Measurements from ENCODE around the gene LRP10. TPM values are rescaled to one million over a fixed set of nuclear protein-coding genes. Genes with fewer than 3 reads are reported as not detected.

The LRP10 gene
- polyA plus RNA-seq, 2 of the 4 experiments (the other 2 are of a cell fraction), result 57.2 to 74.3 TPM

GRCh38 chr14:22841769-22842168 is 29.8 kb upstream of the LRP10 start:
- DNase-seq (ENCODE audit: low read depth in 1 of 2, low spot score in 1 of 2) (no peak), FAIRE-seq (no peak), ATAC-seq (no peak)
- TF ChIP-seq MAZ (IDR thresholded peaks at IDR 0.05; ENCODE audit: borderline replicate concordance, low read depth, low read length), result no peak
- no peak for TF ChIP-seq RAD21 (conservative IDR thresholded peaks at IDR 0.05 in 1 of 2, IDR thresholded peaks at IDR 0.05 in 1 of 2)
- H3K4me3 ChIP-seq, result no peak overlapping the region
- 64% methylated on average over 8 of the region's 8 CpGs for WGBS (ENCODE audit: missing lambda C conversion rate)
- H3K9me3 ChIP-seq, result no peaks in the 10 kb centered on the region
- H3K27ac ChIP-seq, result no peak overlapping the region
- H3K4me1 ChIP-seq, result no peaks in the 10 kb centered on the region
- CTCF ChIA-PET, result interaction anchor here (1.1 to 14.1 kb wide), 3 partner anchors 10 to 285 kb away, joined by 3 to 195 read pairs (median 5); no protein-coding TSS in a partner anchor
- POLR2A ChIA-PET, result no interaction called here
- no peak overlapping the region for H3K4me2 ChIP-seq

DNA sequence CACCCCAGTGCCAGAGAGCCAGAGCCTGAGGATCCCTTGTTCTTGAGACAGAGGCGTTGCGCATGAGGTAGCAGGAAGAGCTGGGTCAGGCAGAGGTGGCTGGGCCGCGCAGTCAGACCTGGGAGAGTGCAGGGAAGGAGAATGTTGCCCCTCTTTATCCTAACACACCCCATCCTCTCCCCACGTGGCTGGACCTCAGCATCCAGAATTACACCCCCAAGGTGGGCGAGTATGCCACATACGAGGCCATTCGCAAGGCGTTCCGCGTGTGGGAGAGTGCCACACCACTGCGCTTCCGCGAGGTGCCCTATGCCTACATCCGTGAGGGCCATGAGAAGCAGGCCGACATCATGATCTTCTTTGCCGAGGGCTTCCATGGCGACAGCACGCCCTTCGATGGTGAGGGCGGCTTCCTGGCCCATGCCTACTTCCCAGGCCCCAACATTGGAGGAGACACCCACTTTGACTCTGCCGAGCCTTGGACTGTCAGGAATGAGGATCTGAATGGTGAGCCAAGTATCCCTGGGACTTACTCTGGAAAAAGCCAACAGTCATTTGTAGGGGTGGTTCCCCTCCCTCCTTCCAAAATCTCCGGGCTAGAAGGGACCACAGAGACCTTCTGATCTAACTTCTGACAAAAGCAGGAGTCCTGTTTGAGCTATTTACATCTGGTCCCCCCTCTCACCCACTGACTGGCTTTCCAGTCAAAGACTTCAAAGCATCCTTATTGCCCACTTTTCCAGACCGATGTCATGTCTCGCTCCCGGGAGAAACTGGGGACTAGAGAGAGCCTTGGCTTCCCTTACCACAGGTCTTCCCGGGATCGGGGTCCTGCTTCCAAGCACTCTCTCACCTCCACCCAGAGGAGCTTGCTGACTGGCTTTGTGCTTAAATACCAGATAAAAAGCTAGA is 29.1 kb upstream of the LRP10 start:
- FAIRE-seq, result no peak
- CTCF ChIA-PET, result interaction anchor here (1.0 to 14.1 kb wide), 5 partner anchors 10 to 286 kb away, joined by 3 to 195 read pairs (median 5); no protein-coding TSS in a partner anchor

DNA sequence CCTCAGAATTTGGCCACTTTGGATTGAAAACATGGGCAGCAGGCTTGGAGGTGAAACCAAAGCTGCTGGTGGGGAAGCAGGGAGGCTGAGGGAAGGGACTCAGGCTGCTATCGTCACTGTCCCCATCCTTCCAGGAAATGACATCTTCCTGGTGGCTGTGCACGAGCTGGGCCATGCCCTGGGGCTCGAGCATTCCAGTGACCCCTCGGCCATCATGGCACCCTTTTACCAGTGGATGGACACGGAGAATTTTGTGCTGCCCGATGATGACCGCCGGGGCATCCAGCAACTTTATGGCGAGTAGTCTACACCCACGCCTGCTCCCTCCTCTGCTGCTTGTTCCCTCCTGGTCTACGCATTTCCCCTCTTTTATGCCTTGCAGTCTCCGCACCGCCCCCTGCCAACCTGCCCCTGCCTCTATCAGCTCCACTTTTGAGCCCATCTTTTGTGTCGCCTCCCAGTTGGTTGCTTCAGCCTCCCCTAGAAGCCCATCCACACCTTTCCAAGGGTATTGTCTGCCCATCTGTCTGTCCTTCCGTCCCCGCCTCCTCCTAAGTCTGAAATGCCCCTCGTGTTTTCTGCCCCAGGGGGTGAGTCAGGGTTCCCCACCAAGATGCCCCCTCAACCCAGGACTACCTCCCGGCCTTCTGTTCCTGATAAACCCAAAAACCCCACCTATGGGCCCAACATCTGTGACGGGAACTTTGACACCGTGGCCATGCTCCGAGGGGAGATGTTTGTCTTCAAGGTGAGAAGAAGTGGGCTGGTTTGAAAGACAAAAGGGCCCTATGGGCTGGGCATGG is 28.2 kb upstream of the LRP10 start:
- H3K4me2 ChIP-seq, result no peak overlapping the region
- 76% methylated on average over 21 of the region's 21 CpGs for WGBS (ENCODE audit: missing lambda C conversion rate)
- no peak overlapping the region for H3K27ac ChIP-seq
- DNase-seq (ENCODE audit: low read depth in 1 of 2, low spot score in 1 of 2), result no peak
- H3K4me1 ChIP-seq, result no peaks in the 10 kb centered on the region
- no peak for FAIRE-seq
- no peak for ATAC-seq
- TF ChIP-seq FOXS1 (CRISPR knock-in tag; IDR thresholded peaks at IDR 0.05), result no peak
- TF ChIP-seq NFE2L2 (conservative IDR thresholded peaks at IDR 0.05; ENCODE audit: low read length), result no peak
- no peak for TF ChIP-seq POLR2AphosphoS2 (conservative IDR thresholded peaks at IDR 0.05; ENCODE audit: low read length)
- no peak for TF ChIP-seq ATOH8 (CRISPR knock-in tag; IDR thresholded peaks at IDR 0.05; ENCODE audit: low read depth)
- no peaks in the 10 kb centered on the region for H3K9me3 ChIP-seq
- no peak overlapping the region for H3K4me3 ChIP-seq
- ChIA-PET POLR2A (no interaction called here), CTCF (interaction anchor here (0.6 to 14.1 kb wide), 7 partner anchors 9 to 286 kb away, joined by 3 to 195 read pairs (median 4); no protein-coding TSS in a partner anchor)

More for the DNA sequence above, 29.1 kb upstream of the LRP10 start:
- no peak overlapping the region for H3K27ac ChIP-seq
- 88% methylated on average over 28 of the region's 28 CpGs for WGBS (ENCODE audit: missing lambda C conversion rate)
- POLR2A ChIA-PET, result no interaction called here
- no peaks in the 10 kb centered on the region for H3K4me1 ChIP-seq
- TF ChIP-seq HES2 (IDR thresholded peaks at IDR 0.05) (no peak), KDM1A (IDR thresholded peaks at IDR 0.05; ENCODE audit: low read depth) (no peak), PBX3 (IDR thresholded peaks at IDR 0.05) (no peak), HMGXB4 (CRISPR knock-in tag; IDR thresholded peaks at IDR 0.05; ENCODE audit: borderline replicate concordance) (no peak), FOSL2 (IDR thresholded peaks at IDR 0.05) (no peak), FOSL2 (CRISPR knock-in tag; IDR thresholded peaks at IDR 0.05) (no peak), RFX5 (IDR thresholded peaks at IDR 0.05) (no peak), KDM5A (IDR thresholded peaks at IDR 0.05) (no peak), HOXB13 (CRISPR knock-in tag; IDR thresholded peaks at IDR 0.05; ENCODE audit: low read depth) (no peak), FOXS1 (CRISPR knock-in tag; IDR thresholded peaks at IDR 0.05) (no peak)
- ATAC-seq, result no peak
- no peak for DNase-seq (ENCODE audit: low read depth in 1 of 2, low spot score in 1 of 2)
- H3K4me3 ChIP-seq, result no peak overlapping the region
- H3K4me2 ChIP-seq, result no peak overlapping the region
- no peaks in the 10 kb centered on the region for H3K9me3 ChIP-seq

Measured in A549 (cell line).